NCI-H69 (cell line): ENCODE measurements around the gene SLC1A5.
A peak's percentile ranks its signal among the peaks of the same experiment; 100 is the strongest.
"Not testable (repeated sequence)": the region's sequence is repeated elsewhere in the genome, so short reads cannot be mapped to it uniquely, and the experiment has no call there.

Experiments used
- DNase-seq: peaks from one replicate; lab custom pipeline; 2025; lab: John Stamatoyannopoulos, UW

The SLC1A5 gene

DNA sequence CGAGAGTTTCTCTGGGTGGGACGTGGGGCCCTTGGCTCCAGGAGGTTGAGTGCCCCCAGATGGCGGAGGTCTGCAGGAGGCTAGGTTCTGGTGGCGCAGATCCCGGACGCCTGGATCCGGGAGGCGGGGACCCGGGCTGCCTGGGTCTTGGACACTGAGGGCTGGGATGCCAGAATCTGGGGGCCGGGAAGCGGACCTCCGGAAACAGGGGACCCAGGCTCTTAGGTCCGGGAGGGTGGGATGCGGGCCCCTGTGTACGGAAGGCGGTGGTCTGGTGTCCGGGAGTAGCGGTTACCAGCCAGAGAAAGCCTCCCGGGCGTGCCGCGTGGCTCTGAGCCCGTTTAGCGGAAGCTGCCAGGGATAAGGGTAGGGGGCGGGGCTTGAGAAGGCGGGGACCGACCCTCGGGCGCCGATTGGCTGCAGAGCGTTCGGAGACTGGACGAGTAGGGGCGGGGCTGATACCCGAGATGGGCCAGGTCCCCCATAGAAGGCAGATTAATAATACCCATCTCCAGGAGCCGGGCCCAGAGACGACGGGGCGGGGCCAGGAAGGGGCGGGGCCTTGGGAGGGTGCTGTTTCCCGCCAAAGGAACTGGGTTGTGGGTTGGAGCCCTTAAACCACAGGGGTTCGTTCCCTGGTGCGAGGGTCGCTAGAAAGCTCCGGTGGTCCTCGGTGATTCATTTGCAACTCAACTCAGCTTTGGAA, at the start of gene SLC1A5:
SLC1A5 (minus strand) TSS at position 333 of the 706 bp plus-strand sequence. CDS start 629 bp downstream, outside the sequence.
- peak; percentile 93 for DNase-seq

DNA sequence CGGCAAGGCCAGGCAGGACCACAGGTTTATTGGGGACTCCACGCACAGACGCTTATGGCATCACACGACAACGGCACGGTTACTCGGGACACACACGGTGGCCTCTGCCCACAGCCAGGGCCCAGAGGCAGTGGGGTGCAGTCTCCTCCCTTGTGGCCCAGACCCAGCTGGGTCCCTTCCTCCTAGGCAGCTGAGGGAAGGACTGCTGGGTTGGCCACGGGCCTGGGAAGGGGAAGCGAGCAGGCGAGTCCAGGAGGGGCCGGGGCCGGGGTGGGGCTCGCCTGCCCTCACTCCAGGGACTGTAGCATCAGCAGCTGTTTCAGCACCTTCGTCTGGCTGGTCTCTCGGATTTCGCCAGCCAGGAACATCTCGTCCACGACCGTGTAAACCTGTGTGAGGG, 49.8 kb upstream of the SLC1A5 start:
- DNase-seq = no peak

DNA sequence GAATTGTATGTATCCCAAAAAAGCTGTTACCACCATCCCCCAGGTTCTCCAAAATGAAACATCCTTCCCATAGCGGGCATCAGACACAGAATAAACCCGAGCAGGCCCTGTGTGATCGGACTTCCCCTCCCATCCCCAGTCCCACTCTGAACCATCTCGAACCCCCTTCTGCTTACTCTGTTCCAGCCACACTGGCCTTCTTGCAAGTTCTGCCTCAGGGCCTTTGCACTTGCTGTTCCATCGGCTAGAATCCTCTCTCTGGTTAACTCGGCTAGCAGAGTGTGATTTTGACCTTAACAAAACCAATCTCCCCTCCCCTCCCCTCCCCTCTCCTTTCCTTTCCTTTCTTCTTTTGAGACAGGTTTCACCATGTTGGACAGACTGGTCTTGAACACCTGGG, 46.6 kb upstream of the SLC1A5 start:
- no peak for DNase-seq

DNA sequence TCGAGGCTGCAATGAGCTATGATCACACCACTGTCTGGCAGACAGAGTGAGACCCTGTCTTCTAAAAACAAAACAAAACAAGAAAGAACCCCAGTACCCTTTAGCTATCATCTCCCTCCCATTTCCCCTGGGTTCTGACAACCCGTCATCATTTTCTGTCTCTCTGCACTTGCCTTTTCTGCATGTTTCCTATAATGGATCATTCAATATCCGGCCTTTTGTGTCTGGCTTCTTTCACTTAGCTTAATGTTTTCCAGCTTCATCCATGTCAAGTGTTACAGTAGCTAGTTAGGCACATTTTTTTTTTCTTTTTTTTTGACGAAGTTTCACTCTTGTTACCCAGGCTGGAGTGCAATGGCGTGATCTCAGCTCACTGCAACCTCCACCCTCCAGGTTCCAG, 45.7 kb upstream of the SLC1A5 start:
- DNase-seq = no peak

DNA sequence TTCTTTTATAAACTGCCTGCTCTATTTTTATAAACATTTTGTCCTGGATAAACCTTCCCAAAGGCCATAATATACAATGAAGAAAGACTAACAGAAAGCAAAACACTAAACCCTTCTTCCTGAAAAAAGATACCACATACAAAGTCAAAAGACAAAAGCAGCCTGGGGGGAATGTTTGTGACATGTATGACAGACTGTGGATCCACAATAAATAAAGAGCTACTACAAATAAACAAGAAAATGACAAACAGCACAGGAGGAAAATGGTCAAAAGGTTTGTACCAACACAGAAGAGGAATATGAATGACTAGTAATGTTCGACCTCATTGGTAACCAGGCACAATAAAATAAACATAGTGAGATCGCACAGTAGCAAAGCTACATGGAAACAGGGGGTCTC, 42.5 kb upstream of the SLC1A5 start:
- DNase-seq = no peak

DNA sequence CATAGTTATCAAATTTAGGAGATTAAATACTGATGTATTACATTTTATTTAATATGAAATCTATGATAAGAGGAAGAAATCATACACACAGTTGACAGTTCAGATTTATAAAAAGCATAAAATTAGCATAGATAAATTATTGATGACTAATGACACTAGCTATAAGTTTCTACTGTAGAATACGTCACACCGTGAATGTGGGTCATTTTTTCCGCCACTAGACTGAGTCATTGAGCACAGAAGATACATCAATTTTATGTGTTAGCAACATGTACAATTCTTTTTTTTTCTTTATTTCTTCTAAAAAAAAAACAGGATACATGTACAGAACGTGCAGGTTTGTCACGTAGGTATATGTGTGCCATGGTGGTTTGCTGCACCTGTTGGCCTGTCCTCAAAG, 40.1 kb upstream of the SLC1A5 start:
- DNase-seq = no peak

DNA sequence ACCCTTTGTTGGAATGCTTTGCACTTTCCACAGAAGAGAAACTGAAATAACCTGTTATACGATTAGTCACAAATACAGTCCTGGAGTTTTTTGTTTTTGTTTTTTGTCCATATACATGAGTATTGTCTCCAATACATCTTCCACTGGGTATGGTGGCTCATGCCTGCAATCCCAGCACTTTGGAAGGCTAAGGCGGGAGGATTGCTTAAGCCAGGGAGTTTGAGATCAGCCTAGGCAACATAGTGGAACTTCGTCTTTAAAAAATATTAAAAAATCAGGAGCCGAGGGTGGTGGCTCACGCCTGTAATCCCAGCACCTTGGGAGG, 37.3 kb upstream of the SLC1A5 start:
- no peak for DNase-seq

DNA sequence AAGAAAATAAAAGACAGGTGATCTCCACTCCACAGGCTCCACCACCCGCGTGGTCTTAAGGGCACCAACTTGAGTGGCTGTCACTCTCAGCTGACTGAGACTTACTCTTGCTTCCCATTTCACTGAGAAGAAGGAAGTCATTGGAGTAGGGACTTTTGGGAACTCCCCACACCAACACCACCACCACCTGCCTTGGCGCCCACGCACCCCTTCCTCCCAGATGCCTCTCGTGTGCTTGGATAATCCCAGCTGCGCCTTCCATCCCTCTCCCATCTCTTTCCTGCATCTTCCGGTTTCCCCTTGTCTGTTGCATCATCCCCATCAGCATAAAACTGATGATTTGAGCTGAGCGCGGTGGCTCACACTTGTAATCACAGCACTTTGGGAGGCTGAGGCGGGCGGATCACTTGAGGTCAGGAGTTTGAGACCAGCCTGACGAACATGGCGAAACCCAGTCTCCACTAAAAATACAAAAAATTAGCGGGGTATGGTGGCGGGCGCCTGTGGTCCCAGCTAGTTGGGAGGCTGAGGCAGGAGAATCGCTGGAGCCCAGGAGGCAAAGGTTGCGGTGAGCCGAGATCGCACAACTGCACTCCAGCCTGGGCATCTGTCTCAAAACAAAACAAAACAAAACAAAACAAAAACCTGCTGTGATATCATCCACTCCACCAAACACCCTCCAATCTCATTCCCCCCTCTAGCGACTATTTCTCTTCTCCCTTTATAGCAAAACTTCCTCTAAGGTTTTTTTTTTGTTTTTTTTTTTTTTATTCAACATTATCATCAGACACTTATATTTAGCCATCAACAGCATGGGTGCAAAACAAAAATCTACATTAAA, 36.7 kb upstream of the SLC1A5 start:
- DNase-seq = no peak

DNA sequence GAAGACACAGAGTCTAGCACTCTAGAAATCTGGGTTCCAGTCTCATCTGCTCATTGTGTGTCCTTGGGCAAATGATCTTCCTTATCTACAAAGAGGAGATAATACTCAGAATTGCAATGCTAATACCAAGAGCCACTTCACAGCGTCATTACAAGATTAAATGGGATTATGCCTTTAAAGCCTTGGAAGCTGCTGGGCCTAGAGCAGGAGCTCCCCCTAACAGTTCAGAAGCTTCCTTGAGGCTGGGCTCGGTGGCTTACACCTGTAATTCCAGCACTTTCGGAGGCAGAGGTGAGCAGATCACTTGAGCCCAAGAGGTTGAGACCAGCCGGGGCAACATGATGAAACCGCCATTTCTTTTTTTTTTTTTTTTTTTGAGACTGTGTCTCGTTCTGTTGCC, 34.7 kb upstream of the SLC1A5 start:
- DNase-seq = no peak

DNA sequence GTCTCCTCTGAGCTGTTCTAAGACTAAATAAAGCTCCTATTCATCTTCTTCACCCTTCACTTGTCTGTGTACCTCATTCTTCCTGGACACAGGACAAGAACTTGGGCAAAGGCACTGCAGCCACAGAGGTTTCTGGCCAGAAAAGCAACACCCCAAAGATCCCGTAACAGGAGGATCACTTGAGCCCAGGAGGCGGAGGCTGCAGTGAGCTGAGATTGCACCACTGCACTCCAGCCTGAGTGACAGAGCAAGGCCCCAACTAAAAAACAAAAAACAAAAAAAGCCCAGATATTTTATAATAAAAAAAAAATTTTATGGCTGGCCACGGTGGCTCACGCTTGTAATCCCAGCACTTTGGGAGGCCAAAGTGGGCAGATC, 34.0 kb upstream of the SLC1A5 start:
- not testable (repeated sequence) for DNase-seq

DNA sequence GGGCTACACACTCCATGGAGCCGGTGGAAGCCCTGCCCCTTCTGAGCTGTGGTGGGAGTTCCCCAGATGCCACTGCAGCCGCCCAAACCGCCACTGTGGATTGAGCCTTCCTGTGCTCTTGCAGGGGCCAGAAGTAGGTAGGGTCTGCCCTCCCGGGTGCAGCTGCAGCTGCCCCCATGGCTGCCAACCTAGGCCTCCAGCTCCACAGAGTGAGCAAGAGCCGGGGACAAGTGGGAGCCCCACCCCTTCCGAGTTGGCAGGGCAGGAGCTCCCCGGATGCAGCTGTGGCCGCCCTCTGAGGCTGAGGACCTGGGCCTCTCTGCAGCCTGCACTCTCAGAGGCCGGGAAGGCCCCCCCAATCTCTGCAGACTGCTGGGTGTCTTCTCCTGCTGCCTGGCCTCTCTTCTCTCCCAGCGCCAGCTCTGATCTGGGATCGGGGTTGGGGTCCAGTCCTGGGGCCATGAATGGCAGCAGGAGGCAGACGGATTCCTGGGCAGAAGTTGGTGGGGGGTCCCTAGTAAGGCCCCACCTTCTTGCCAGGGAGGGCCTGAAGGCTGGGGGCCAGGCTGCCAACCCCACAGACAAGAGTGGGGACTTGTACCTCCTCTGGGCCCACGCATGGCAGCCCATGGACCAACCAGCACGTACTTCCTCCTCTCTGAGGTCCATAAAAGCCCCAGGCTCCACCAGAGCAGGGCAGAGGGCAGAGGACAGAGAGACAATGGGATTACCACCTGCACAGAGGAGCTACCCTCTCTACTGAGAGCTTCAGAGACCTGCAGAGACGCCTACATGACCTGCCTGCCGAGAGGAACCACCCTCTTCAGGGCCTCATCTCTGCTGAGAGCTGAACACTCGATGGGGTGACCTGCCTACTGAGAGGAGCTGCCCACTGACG, 33.4 kb upstream of the SLC1A5 start:
- peak; percentile 68 for DNase-seq

DNA sequence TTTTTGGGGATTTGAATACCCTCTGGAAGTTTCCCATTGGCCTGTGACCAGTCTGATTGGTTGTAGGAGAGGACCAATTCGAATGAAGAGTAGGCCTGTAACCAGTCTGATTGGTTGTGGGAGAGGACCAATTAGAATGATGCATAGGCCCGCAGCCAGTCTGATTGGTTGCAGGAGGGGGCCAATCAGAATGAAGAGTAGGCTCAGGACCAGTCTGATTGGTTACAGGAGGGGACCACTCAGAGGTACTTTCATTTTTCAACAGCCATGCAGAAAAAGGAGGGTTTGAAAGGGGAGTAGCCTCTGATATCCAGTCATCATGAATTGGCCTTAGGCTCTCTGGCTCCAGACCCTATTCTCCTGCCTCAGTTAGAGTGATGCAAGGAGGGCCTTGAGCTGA, 30.4 kb upstream of the SLC1A5 start:
- peak; percentile 56 for DNase-seq

DNA sequence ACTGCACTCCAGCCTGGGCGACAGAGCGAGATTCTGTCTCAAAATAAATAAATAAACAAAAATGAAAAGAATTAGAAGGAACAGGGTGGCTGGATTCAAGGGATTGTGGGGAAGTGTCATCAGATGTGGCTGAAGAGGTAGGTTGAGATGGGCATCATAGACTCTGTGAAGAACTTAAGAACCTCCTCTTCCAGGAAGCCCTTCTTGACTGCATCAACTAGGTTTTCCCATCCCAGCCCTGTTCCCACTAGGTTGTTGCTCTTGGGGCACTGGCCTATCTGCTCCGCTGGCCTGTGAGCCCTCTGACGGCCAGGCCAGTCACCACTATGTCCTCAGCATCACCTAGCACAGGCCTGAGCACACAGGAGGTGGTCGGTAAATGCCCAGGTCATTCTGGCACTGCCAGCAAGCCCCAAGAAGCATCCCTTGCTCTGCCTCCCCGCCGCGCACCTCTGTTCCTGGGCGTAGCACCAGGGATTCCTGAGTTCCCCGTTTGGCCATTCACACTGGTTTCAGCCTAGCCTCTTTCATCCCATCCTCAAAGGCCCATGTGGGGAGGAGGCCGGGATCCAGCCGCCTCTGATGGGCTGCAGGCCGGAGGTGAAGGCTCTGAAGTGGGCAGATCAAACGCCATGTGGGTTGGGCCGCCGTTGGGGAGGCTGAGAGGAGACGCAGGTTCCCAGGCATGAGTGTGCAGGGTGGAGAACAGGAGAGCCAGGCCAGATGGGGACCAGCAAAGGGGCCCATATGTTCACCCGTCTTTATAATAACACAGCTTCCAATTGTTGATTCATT, 27.6 kb upstream of the SLC1A5 start:
- peak; percentile 22 for DNase-seq

DNA sequence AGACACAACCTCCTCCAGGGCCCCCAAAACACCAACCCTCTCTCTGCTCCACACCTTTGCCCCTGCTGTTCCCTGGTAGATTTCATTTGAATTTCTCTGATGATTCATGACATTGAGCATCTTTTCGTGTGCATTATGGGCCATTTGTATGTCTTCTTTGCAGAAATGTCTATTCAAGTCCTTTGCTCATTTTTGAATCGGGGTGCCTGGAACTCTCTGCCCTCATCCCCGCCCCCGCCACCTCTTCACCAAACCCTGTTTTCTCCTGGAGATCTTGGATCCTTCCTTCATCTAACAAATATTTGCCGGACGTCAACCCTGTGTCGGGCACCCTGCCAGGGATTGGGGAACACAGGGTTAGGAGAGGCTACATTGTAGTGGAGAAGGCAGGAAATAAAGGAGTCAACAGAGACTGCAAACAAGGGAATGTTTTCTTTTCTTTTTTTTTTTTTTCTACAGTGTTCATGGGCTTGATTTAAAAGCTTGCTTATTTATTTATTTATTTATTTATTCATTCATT, 25.5 kb upstream of the SLC1A5 start:
- DNase-seq = peak; percentile 54

DNA sequence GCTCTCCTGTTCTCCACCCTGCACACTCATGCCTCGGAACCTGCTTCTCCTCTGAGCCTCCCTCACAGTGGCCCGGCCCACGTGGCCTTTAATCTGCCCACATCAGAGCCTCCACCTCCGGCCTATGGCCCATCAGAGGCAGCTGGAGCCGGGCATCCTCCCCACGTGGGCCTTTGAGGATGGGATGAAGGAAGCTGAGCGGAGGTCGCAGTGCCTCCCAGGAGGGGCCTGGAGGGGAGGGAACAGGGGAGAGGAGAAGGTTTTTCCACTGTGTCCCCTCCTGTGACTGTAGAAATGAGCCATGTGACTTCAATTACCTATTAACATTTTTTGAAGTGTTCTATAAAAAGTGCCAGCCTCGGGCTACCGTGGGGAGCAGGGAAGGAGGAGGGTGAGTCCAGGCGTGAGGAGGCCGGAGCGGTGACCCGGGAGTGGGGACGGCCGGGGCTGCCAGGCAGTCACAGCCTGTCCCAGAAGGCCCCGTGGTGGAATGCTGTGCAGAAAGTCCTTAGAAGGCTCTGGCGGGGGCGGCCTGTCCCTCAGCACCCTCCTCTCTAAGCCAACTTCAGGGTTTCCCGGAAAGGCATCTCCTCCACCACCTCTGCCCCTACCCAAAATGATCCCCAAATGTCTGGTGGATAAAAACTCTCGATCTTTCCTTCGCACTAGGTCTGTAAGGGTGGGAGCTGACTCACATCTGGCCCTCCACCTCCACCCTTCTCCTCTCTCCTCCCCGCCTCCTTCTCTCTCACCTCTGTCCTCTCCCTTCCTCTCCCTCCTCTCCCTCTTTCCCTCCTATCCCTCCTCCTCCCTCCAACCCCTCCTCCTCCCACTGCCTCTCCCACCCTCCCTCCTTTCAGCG, 24.8 kb upstream of the SLC1A5 start:
- no peak for DNase-seq

DNA sequence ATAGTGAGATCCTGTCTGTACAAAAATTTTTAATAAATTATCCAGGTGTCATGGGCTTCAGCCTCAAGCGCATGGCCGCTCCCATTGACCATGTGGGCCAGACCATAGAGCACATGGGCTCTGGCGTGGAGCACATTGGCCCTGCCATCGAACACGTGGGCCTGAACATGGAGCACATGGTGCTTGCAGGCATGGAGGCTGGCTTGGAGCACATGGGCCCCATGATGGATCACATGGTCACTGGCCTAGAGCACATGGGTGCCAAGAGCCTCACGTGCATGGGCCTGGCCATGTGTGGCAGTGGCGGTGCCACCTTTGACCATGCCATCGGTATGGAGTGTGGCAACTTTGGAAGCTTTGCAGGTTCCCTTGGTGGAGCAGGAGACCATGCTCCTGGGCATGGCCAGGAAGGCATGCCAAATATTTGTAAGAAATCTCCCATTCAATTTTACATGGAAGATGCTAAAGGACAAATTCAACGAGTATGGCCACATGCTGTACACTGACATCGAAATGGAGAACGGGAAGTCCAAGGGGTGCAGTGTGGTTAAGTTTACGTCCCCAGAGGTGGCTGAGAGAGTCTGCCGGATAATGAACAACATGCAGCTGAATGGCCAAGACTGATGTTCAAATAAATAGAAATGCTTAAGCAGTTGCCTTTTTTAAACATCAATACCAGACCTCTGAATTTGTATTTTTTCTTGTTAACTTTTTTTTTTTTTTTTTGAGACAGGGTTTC, 21.3 kb upstream of the SLC1A5 start:
- no peak for DNase-seq

DNA sequence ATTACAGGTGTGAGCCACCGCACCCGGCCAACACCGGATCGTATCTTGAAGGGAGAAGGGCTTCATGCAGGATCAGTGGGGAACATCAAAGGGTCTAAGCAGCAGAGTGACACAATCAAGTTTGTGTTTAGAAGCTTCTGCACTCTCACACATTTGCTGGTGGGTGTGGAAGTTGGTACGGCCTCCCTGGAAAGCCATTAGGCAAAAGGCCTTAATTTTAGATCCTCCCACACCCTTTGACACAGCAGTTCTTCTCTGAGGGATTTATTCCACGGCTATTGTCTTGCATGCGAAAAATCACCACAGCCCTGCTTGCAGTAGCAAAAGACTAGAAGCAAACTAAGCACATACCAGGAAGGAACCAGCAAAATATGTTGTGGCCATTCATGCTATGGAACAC, 18.3 kb upstream of the SLC1A5 start:
- DNase-seq = no peak

DNA sequence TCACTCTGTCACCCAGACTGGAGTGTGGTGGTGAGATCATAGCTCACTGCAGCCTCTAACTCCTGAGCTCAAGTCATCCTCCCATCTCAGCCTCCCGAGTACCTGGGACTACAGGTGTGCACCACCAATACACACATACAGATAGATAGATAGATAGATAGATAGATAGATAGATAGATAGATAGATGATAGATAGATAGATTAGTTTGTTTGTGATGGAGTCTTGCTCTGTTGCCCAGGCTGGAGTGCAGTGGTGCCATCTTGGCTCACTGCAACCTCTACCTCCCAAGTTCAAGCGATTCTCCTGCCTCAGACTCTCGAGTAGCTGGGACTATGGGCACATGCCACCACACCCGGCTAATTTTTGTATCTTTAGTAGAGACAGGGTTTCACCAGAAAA, 16.0 kb upstream of the SLC1A5 start:
- DNase-seq = not testable (repeated sequence)

DNA sequence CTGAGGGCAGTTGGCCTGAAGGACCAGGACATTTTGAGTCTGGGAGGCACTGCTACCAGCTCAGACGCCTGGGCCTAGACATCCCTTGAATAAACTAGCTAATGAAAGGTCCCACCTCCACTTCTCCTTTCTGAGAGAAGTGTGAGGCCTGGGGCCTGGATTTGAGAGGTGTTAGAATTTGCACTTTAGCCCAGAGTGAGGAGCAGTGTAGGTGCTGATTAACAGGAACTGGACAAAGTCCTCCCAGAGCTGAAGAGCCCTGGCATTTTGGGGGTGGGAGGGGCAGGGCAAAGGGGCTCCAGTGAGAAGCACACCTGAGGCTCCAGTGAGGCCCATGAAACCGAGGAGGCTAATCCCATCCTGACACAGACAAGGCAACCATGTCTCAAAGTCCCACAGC, 15.2 kb upstream of the SLC1A5 start:
- no peak for DNase-seq

DNA sequence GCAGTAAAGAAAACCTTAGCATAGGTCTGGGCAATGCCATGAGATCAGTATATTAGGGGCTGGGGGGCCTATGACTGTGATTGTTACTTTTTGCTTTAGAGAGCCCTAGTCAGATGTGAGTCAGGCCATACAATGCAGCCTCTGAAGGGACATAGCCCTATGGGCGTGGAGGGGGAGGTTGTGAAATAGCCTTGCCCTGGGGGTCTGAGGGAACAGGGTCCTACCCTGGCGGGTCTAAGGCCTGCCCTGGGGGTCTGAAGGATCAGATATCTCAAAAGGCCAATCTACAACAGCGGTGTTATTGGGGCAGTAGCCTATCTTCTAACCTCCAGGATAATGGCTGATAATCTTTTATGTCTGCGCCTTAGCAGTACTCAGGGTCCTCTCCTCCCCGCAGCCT, 13.8 kb upstream of the SLC1A5 start:
- DNase-seq = no peak
